GM19025 (cell line): Measurements from ENCODE around the gene PLIN4.
"Not testable (repeated sequence)": the region's sequence is repeated elsewhere in the genome, so short reads cannot be mapped to it uniquely, and the experiment has no call there.

Experiments used
- ATAC-seq: cut with Tn5 transposase; IDR thresholded peaks from one replicate; pipeline ENCODE4 v1.9.1; 2021; ENCODE audit warnings: mild to moderate bottlenecking, low read depth, moderate library complexity; ENCODE audit not compliant: unreplicated experiment

Gene PLIN4

DNA sequence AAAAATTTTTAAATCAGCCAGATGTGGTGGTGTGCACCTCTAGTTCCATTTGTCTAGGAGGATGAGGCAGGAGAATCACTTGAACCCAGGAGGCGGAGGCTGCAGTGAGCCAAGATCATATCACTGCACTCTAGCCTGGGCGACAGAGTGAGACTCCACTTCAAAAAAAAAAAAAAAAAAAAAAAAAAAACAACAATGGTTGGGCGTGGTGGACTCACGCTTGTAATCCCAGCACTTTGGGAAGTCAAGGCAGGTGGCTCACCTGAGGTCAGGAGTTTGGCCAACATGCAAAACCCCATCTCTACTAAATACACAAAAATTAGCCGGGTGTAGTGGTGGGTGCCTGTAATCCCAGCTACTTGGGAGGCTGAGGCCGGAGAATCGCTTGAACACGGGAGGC lies 9.1 kb upstream of the PLIN4 start:
- not testable (repeated sequence) for ATAC-seq

DNA sequence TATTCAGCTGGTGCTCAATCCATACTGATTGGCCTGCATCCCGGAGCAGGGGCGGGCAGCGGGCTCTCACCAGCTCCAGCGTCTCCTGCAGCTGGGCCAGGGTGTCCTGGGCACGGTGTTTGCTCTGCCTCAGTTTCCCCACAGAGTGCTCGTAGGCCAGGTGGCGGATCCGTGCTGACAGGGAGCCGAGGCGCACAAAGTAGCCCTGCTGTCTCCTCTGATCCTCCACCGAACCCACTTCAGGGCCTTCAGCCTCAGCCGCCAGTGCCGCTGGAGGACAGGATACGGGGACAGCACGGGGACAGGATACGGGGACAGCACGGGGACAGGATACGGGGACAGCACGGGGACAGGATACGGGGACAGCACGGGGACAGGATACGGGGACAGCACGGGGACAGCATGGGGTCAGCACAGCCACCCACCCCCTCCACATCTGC lies 7.3 kb upstream of the PLIN4 start:
- ATAC-seq: no peak

- no peak for ATAC-seq
These were observed 6.7 kb upstream of the PLIN4 start for GRCh38 chr19:4524808-4525562.

DNA sequence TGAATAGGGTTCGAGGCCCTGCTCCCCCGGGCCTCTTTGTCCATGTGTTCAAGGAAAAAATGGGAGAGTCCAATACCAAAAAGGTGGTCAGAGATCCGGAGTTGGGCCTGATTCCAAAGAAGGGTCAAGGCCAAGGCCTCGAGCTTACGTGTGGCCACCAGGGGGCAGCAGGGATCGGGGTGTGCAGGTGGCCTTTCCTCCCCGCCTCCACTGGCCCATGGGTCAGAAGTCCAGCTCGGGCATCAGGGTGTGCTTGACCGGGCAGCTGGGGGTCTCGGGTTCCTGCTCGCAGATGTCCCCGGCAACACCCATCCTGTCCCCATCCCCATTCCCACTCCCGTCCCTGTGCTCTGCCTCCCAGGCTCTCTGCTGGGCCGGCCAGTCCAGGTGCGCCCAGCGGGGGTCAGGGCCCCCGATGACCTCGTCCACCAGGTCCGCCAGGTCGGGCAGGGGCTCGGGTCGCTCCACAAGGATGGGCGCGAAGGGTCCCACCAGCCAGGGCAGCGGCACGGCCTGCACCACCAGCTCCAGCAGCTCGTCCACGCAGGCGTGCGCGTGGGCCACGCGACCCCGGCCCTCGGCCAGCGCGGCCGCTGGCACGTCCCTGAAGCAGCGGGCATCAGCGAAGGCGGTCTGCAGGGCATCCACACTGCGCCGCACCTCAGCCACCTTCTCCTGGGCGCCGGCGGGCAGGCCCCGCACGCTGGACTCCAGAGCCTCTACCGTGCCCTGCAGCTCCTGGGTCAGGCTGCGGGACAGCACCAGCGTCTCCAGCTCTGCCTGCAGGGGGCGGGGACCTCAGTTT lies 5.2 kb upstream of the PLIN4 start:
- ATAC-seq: no peak

DNA sequence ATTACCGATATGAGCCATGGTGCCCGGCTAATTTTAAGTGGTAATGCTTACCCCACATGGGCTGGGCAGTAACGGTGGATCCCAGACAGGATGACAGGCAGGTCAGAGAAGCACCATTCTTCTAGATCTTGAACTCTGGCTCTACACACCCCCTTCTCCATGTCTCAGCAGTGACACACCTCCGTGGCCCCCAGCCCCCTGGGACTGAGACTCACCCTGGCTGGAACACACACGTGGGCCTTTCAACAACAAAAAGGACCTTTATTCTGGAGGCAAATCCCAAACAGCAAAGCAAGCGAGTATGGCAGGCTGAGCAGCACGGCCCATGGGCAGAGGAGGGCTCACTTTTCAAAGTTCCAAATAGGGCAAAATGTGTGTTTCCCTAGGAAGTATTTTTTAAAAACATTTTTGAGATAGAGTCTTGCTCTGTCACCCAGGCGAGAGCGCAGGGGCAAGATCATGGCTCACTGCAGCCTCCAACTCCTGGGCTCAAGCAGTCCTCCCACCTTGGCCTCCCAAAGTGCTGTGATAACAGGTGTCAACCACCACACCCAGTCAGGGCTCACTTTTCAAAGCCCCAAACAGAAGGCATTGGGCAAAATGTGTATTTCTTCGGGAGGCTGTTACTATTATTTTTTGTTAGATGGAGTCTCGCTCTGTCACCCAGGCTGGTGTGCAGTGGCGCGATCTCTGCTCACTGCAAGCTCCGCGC lies 4.2 kb upstream of the PLIN4 start:
- ATAC-seq: no peak

DNA sequence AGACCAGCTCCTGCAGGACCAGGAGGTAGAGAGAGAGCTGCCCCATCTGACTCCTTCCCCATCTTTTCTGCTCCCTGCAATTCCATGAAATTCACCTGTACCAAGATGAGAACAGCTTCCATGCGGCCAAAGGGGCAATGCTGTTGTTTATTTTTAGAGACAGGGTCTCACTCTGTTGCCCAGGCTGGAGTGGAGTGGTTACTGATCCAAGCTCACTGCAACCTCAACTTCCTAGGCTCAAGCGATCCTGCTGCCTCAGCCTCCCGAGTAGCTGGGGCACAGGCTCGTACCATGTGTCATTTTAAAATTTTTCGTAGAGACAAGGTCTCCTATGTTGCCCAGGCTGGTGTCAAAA lies 3.6 kb upstream of the PLIN4 start:
- ATAC-seq: no peak

- no peak for ATAC-seq
These were observed 3.0 kb upstream of the PLIN4 start for GRCh38 chr19:4521170-4521887.

- ATAC-seq: no peak
These were observed 1.4 kb upstream of the PLIN4 start for GRCh38 chr19:4519521-4520277.

GRCh38 chr19:4519172-4519496 lies 848 bp upstream of the PLIN4 start:
- no peak for ATAC-seq

- ATAC-seq: no peak
These were observed 732 bp downstream of the PLIN4 start for GRCh38 chr19:4517451-4518057.

DNA sequence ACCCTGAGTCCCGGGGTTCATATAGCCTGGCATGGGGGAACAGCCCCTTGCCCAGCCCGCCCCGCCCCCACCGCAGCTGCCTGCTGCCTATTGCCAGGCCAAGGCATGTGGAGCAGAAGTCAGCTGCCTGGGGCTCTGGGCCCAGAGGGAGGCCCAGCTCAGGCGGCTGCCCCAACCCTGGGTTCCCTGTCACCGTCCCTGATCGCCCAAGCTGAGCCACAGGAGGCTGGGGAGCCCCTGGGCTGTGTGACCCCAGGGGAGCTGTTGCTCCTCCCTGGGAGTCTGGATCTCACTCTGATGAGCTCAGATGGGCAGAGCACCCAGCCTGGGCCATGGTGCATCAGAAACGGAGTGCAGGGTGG lies 1.4 kb downstream of the PLIN4 start:
- ATAC-seq: no peak

- ATAC-seq: no peak
These were observed 1.9 kb downstream of the PLIN4 start for GRCh38 chr19:4516199-4516938.

DNA sequence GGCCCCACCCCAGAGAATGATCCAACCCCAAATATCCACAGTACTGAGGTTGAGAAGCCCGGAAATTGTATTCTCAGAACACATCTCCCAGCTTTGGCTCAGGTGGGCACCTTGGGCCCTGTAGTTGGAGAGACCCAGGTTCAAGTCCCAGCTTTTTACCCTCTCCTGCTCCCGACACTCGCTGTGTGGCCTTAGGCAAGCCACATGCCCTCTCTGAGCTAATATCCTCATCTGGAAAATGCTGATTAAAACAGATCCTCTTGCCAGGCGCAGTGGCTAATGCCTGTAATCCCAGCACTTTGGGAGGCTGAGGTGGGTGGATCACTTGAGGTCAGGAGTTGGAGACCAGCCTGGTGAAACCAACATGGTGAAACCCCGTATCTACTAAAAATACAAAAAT lies 2.6 kb downstream of the PLIN4 start:
- ATAC-seq: no peak

- no peak for ATAC-seq
These were observed 5.0 kb downstream of the PLIN4 start for GRCh38 chr19:4513248-4513647.

DNA sequence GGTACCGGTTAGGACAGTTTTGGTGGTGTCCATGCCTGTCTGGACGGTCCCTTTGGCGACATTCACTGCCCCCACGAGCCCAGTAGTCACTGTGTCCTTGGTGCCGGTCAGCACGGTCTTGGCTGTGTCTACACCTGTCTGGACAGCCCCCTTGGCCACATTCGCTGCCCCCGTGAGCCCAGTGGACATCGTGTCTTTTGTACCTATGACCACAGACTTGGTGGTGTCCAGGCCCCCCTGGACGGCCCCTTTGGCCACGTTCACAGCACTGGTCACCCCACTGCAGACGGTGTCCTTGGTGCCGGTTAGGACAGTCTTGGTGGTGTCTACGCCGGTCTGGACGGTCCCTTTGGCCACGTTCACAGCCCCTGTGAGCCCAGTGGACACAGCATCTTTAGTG lies 6.2 kb downstream of the PLIN4 start:
- ATAC-seq: no peak

DNA sequence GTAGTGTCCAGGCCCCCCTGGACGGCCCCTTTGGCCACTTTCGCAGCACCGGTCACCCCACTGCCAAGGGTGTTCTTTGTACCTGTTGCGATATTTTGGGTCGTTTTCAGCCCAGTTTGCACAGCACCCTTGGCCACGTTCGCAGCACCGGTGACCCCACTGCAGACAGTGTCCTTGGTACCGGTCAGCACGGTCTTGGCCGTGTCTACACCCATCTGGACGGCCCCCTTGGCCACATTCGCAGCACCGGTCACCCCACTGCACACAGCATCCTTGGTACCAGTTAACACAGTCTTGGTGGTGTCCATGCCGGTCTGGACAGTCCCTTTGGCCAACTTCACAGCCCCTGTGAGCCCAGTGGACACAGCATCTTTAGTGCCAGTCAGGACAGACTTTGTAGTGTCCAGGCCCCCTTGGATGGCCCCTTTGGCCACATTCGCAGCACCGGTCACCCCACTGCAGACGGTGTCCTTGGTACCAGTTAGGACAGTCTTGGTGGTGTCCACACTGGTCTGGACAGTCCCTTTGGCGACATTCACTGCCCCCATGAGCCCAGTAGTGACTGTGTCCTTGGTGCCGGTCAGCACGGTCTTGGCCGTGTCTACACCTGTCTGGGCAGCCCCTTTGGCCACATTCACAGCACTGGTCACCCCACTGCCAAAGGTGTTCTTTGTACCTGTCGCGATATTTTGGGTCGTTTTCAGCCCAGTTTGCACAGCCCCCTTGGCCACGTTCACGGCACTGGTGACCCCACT lies 6.8 kb downstream of the PLIN4 start:
- no peak for ATAC-seq

- no peak for ATAC-seq
These were observed 7.6 kb downstream of the PLIN4 start for GRCh38 chr19:4510435-4511255.

- no peak for ATAC-seq
These were observed 9.6 kb downstream of the PLIN4 start for GRCh38 chr19:4508698-4509097.
